HL-60/S4 treated with retinoic acid at 250 ng/mL for 4 days and 3 days (cell line): Measurements from ENCODE around the gene GK2.

Experiments
- in situ Hi-C: fragments of 300-500 bp; cut with MboI; formaldehyde crosslinking; loops from 2 replicates; pipeline ENCODE4 v1.7.0; 2022; ENCODE audit warnings: low sequenced_read_pairs

GK2 gene

DNA sequence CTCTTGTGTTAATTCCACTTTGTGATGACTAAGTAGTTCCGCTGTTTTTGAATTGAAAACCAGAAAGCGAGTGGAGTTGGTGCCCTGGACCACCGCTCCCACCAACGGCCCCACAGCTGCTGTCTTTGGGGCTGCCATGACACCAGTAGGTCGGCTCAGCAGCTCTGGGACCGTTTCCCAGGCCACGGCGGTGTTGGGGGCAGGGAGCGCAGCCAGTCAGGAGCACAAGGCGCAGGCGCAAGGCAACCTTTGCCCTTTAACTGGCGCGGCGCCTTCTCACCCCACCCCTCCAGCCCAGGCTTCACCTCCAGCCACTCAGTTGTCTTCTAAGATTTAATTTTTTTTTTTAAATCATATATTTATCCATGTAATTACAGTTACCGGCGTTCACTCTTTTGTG is at the start of gene GK2:
Gene GK2, minus strand, starts transcription at position 166 of the 400 bp plus-strand sequence. Its CDS starts 28 bp downstream, at position 138.
- in situ Hi-C loops = no loop called here

DNA sequence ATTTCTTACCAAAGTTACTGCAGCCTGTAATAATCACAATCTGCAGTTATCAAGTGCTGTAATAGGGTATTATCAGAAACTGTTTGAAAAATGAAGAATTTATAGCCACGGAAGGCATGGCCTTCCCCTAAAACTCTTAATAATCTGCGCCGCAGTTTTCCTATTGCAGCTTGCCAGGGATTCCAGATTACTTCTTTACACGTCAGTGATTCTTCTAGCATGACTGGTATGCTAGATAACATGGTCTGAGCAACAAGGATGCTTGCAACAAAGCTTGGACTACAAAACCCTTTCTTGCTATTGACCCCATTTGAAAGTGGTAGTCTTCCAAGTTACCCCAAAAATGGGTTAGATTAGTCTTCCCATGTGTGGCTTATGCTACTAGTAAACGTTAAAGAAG is 47.2 kb upstream of the GK2 start:
- in situ Hi-C loops = no loop called here

DNA sequence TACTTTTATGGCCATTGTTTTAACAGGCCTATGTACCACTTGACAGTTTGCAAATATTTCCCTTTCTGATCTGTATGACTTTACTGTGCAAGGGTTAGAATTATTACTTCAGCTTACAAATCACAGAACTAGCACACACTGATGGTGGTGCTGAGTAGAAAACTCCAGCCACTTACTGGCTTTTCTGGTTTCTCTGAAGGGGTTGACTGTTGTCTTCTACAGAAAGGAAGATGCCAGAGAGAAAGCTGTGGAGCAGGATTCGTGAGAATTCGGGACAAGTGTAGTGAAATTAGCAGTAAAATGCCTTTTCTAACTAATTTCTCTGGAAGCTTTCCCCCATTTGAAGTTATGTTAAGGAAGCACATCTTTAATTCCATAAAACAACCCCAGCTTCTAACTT is 46.6 kb upstream of the GK2 start:
- in situ Hi-C loops = no loop called here

DNA sequence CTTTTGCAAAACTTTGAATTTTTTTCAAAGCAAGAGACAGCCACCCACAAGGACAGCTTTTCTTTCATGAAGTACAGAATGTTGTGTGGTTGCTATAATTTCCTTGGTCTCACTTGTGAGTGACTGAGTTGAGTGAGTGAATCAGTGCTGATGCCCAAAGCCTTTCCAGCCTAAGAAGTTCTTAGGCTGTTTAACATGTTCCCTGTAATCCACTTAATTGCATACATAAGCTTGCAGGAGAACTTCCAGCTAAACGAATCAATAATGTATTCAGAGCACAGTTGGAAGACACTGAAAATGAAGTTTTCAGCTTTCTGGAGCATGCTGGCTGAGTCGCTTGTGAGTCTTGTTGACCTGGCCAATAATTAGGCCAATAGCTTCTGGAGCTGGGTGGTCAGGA is 42.0 kb upstream of the GK2 start:
- in situ Hi-C loops = no loop called here

DNA sequence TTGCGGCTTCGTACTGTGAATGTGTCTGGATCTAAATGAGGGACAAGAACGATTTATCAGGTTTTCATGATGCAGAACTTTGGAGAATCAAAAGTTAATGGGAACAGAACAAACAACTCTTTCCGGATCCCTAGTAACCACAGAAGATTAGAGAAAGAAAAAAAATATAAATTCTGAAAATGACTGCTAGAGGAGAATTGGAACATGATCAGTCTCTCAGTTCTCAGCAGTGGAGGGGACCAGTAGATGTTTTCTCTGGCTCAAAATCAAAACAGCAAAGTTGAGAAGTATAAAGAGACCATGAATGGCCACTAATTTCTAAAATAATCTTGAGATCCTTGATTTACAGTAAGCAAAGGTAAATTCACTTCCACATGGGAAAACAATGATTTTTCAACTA is 38.1 kb upstream of the GK2 start:
- in situ Hi-C loops = no loop called here

DNA sequence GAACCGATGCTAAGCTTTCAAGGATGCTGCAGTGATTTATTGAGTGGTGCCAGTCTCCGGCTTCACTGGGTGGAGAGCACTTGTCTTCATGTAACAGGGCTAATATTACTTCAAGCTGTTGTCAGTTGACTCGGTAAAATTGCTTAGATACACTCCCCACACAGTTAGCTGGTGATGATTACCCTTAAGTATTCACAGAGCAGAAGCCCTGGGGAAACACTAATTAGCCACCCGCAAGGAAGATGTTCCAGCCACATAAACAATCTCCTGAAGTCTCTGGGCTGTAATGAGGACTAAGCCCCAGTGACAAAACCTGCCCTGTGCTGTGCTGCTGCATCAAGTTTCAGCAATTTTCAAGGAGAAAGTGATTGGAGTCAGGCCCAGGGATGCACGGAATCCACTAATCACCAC is 37.3 kb upstream of the GK2 start:
- in situ Hi-C loops = no loop called here

DNA sequence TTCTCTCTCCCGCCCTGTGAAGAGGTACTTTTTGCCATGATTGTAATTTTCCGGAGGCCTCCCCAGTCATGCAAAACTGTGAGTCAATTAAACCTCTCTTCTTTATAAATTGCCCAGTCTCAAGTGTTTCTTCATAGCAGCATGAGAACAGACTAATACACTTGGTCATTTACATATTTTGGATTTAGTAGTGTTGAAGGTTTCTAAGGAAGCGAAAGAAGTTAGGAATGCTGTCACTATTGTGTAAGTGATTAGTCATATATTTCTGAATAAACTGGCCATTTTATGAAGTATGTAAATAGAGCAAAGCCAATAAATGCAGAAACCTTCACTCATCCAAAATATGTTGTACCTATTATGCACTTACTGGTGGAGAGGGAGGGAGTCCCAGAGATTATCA is 34.4 kb upstream of the GK2 start:
- in situ Hi-C loops = no loop called here

DNA sequence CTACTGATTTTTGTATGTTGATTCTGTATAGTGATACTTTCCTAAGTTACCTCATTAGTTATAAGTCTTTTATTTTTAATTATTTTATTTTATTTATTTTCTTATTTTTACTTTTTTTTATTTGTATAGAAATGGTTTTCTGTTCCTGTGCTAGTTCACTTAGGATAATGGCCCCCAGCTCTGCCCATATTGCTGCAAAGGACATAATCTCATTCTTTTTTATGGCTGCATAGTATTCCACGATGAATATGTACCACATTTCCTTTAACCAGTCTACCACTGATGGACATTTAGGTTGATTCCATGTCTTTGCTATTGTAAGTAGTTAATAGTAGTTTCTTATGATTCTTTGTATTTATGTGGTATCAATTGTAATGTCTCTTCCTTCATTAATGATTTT is 31.5 kb upstream of the GK2 start:
- in situ Hi-C loops = no loop called here

DNA sequence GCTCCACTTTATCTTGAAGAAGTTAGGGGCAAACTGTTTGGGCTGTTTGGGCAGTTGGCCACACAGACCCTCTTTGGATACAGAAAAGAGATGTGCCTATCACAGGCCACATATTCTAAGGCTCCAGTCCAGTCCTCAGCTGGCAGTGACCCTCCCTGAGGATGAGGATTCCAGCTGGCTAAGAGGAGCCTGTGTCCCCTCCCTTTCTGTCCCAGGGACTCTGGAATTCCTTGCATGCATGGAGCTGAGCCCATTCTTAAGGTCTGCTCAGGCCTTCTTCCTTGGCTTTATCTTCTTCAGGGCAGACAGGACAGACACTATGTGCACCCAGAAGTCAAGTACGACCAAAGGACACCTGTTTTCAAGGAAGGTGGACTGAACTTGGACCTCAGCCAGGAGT is 23.8 kb upstream of the GK2 start:
- in situ Hi-C loops = no loop called here

DNA sequence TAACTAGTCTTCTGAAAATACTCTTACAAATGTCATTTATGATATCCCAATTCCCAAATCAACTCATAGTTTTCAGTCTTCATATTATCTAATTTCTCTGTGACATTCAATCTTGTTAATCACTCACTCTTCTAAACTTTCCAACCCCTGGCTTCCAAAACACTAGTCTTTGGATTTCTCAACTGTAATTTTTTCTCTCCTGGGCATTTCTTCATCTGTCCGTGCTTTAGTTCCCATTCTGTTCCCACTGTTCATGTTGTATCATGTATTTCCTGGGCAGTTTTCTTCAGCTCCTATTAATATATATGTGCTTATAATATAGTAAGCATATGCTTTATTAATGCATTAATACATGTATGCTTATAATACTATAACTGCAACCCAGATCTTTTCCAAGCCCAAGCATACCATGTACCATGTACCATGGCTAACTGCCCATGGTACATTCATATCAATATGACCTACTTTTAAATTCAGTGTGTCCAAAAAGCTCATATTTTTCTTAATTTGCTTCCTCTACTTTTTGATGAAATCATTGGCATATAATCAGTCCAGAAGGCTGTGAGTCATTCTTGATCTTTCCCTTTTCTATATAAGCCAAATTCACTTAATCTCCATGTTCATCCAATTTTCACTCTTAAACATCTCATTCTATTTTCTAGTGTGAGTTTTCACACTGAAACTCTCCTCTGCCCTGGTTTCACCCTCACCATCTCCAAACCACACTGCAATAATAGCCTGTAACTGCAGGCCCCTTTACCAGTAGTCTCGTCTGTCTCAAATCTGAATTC is 21.3 kb upstream of the GK2 start:
- in situ Hi-C loops = no loop called here

DNA sequence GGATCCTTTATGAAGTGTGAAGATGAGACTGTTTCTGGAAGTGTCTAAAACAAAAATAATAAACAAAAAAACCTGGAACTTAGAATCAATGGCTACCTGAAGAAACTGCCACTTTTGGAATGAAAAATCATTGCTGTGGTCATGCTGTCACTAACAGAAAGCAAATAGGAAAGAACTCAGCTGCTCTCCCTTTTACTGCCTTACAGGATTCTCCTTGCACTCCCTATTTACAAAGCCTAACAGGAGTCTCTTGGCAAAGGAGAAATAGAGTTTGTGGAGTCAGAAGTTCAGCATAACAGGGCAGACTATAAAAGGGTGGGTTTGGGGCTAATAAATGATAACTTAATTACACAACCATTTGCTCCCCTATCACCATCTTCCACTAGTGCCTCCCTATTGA is 19.0 kb upstream of the GK2 start:
- in situ Hi-C loops = no loop called here

DNA sequence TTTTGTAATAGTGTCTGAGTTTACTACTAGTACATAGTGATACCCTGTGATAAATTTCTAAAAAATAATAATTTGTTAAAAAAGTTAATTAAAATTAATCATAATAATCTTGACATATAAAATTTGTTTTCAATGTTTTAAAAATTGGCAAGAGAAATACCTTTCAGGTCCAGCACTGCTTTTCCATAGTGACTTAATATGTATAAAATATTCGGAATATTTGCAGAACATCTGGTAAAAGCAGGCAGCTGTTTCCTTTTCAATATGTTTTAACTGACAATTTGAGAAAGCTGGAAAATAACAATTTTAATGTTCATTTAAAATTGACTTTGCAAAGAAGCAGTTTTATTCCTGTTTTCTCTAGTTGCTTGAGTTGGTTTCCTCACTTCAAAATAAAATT is 17.6 kb upstream of the GK2 start:
- in situ Hi-C loops = no loop called here

DNA sequence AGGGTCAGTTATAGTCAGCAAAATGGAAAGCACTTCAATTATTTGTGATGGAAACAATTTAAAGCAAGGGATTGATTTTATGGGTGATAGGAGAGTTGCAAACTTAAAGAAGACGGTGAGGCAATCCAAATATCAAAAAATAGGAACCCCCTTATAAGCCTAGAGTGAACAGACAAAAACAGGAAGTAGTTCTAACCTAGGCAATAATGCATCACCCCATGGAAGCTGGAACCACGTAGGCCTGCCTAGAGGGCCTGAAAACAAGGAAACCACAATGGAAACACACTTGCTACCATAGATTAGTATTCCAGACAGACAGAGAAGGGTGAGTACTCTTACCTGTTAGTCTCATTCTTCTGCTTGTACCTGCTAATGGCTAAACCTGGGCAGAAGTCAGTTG is 13.5 kb upstream of the GK2 start:
- in situ Hi-C loops = no loop called here

DNA sequence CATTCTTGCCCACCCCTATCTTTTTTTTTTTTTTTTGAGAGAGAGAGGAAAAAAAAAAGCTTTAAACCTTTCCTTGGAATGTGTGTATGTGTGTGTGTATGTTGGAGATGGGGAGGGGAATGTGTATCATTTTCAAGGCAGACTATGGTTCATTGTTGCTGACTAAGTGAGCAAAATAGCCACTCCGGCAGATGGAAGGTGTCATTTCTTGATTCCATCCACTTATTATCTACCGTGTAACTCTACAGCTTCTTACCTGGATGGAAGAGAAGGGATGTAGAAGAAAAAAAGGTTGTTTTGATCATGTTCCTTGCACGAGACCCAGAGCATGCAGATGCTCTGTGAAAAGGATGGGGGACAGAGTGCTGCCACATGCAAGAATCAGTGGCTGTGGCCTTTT is 5.9 kb upstream of the GK2 start:
- in situ Hi-C loops = no loop called here

DNA sequence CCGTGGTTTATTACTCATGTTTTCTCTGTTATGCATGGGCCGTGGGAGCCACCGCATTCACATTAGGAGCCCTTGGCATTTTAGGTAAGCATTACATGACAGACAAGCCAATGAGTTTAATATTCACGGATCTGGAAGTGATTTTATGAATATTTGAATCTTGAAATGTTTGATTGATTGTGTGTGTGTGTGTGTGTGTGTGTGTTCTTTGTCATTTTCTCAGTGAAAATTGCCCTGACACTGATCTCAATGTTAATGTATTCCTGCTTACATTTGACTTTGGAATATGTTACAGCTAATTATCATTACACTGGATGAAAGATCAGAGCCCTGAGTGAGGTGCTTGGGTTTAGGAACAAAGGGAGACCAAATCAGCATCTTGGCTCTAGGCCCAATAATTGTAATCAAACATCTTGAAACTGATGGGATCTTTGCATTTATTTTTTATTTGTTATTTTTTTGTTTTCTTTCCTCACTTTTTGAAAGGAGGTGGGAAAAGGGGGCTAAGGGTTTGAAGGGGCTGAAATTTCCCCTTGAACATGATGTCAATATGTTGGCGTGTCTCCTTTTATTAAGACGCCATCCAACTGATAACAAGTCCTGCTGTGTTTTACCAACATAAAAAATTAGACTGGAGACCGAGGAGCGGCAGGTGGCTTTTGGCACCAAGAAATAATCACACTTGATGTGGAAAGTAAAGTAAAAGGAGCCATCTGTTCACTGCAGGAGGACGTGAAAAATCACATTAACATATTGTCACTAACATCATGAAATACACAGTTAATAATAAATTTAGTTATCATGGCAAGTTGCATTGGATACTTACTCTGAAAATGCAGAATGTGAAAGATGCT is 5.2 kb upstream of the GK2 start:
- in situ Hi-C loops = no loop called here

DNA sequence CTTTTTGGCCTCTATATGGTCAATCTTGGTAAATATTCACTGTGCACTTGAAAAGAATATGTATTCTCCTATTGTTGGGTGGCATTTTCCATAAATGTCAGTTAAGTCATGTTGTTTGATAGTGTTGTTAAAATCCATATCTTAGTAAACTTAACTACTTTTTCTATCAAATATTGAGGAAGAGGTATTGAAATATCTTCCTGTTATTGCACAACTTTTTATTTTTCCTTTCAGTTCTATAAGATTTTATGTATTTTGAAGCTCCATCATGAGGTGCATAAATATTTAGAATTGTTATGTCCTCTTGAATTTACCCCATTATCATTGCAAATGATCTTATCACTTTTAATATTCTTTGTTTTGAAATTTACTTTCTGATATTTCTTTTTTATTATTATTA is 3.4 kb downstream of the GK2 start:
- in situ Hi-C loops = no loop called here

DNA sequence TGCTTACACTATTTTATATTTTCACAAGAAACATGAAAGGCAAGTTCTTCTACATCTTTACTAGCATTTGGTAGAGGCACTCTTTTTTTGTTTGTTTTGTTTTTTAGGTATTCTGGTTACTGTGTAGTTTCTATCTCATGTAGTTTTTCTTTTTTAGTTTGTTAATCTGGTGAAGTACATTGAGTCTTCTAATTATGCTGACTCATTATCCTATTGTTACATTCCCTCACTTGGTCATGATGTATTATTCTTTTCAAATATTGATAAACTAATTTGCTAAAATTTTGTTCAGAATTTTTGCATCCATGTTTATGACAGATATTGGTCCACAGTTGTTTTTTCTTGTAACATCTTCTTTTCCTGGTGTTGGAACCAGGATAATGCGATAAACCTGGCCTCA is 4.7 kb downstream of the GK2 start:
- in situ Hi-C loops = no loop called here

DNA sequence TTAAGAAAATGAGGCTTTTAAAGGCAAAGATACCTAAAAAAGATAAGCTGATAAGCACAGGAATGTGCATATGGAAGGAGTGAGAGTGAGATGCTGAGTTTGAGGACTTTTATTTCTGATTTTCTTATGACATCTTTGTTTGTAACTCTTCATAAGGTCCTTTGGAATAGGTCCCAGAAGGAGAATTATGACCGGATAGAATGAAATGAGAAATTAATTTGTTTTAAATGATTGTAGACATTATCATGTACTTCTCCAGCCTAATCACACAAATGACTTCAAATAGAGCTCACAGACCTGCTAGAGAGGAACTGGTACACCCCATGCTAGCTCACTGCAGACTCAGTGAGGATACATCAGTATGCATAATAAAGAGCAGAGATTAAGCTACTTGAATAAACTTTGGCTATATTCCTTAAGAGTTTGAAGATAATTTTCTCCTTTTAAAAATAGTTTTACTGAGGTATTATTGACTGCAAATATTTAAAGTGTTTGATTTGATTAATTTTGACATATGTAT is 5.6 kb downstream of the GK2 start:
- in situ Hi-C loops = no loop called here

DNA sequence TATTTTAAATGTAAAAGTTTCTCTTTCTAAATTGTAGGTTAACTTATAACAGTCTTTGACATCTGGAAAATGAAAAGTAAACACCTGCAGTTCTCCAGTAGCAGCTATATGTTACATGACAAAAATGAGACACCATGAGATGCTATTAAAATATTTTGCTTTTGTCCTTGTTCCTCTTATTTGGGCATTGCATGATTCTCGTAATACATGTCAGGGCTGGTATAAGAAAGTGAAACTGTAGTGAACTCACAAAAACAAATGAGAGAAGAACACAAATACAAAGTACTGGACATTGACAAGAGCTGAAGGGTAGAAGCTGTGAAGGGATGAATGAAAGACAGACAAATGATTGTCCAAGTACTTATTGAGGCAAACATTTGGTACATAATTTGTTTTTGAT is 9.0 kb downstream of the GK2 start:
- in situ Hi-C loops = no loop called here

DNA sequence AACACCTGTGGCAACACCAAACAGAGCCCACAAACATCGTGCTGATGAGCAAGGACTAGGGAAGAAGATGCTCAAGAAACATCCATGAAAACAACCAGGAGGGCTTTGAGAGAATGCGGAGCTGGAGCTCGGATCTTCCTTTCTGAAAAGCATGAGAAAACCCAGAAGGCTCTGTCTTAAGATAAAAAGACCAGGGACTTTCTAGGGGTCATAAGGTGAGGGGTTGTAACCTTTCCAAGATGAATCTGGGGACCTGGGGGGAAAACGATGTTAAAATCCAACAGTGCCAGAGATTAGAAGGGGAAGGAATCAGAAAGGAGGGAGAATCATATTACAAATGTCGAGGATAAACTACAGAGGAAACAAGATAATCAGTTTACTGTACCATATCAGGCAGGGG is 10.1 kb downstream of the GK2 start:
- in situ Hi-C loops = no loop called here

DNA sequence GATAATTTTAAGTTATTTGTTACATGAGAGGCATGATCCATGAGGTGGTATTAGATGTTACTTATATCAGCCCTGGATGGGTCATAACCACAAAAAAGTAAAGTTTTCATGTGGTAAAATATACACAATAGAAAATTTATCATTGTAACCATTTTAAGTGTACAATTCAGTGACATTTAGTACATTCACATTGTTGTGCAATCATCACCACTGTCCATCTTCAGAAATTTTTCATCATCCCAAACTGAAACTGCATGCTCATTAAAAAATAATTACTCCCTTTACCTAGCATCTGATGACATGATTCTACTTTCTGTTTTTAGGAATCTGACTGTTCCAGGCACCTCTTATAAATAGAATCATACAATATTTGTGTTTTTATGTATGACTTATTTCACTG is 11.2 kb downstream of the GK2 start:
- in situ Hi-C loops = no loop called here

DNA sequence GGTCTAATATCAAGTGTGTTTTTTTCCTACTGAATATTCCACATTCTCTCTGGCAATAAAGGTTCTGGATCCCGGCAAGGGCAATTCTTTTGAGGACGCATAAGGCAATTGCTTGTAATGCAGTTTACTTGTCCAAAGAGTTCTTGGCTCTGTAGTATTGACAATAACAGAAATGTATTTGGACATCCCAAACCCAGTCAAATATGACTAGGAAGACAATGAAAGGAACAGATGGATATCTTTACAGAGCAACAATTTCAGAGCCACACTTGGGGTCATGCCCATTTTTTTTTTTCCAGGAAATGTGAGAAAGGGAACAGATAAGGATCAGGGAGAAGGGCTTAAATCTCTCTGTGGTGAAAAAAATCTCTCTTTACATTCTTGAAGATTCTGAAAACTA is 12.2 kb downstream of the GK2 start:
- in situ Hi-C loops = no loop called here
